GM12872 (cell line): Measurements from ENCODE around the gene LSS.

Source experiments
- TF ChIP-seq, protein P1 (sequence below): IDR thresholded peaks from 3 replicates; pipeline ENCODE4 v1.5.1; 2011; ENCODE audit warnings: low read depth, mild to moderate bottlenecking, low read length, moderate library complexity; ENCODE audit not compliant: insufficient read depth

Gene LSS

DNA sequence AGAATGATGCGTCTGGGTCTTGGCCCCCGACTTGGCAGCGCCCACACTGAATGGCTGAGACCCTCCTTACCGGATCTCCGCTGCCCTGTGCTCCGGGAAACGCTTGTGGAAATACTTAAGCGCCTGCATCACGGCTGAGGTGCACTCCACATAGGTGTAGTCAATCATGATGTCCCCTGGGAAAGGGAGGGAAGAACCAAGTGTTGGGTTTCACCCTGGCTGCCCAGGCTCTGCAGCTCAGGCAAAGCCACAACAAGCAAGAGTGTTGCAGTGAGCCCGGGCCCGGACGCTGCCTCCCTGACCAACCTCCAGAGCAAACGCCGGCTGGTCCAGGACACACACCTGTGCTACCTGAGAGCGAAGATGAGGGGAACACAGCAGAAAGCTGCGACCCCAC, 22.8 kb downstream of the LSS start:
- TF ChIP-seq, protein P1, sequence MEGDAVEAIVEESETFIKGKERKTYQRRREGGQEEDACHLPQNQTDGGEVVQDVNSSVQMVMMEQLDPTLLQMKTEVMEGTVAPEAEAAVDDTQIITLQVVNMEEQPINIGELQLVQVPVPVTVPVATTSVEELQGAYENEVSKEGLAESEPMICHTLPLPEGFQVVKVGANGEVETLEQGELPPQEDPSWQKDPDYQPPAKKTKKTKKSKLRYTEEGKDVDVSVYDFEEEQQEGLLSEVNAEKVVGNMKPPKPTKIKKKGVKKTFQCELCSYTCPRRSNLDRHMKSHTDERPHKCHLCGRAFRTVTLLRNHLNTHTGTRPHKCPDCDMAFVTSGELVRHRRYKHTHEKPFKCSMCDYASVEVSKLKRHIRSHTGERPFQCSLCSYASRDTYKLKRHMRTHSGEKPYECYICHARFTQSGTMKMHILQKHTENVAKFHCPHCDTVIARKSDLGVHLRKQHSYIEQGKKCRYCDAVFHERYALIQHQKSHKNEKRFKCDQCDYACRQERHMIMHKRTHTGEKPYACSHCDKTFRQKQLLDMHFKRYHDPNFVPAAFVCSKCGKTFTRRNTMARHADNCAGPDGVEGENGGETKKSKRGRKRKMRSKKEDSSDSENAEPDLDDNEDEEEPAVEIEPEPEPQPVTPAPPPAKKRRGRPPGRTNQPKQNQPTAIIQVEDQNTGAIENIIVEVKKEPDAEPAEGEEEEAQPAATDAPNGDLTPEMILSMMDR: no peak

DNA sequence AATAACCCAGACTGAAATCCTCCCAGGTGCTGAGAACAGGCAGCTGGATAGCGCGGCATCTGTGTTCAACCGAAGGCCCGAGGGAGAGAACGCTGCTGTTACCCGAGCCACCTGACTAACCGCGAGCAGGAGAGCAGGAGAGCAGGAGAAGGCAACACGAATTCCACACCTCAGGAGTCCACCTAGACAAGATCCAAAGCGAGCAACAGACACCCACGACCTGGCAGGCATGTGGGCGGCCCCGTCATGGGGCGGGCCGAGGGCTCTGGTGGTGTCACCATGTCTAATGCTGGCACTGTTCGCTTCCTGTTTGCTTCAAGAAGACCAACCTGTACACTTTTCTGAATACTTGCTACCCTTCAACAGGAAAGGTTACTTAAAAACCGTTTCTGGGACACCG, 23.4 kb downstream of the LSS start:
- TF ChIP-seq, protein P1: no peak

DNA sequence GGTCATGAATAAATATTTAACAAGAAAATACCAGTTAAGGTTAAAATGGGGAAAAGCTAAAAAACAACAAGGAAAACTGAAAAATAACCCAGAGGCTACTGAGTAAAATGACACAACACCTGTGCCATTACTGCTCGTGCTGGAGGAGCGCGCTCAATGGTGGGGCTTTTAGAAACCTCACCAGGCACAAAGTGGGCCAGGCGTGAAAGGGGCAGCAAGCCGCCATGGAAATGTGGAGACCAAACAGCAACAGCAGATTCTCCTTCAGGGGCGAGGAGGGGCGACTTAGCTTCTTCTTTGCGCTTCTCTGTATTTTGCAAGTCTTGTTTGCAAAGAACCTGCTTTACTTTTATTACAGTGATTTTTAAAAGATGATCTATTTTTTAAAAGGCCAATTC, 25.4 kb downstream of the LSS start:
- TF ChIP-seq, protein P1: no peak

DNA sequence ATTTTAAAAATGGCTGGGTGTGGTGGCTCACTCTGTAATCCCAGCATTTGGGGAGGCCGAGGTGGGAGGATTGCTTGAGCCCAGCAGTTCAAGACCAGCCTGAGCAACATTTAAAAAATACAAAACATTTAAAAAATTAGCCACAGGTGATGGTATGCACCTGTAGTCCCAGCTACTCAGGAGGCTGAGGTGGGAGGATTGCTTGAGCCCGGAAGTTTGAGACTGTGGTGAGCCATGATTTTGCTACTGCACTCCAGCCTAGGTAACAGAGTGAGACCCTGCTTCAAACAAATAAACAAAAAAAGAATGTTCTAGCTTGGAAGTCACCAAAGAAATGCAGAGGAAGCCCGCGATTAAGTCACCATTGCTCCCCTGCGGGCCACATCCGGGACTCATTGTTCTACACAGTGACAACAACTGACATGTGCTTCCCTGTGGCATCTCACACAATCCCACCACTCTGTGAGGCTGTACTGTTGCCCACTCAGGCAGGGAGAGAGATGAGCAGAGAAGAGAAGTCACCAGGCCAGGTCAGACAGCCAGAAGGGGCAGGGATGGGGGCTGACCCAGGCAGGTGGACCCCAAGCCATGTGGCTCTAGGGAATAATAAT, 25.9 kb downstream of the LSS start:
- TF ChIP-seq, protein P1: no peak

DNA sequence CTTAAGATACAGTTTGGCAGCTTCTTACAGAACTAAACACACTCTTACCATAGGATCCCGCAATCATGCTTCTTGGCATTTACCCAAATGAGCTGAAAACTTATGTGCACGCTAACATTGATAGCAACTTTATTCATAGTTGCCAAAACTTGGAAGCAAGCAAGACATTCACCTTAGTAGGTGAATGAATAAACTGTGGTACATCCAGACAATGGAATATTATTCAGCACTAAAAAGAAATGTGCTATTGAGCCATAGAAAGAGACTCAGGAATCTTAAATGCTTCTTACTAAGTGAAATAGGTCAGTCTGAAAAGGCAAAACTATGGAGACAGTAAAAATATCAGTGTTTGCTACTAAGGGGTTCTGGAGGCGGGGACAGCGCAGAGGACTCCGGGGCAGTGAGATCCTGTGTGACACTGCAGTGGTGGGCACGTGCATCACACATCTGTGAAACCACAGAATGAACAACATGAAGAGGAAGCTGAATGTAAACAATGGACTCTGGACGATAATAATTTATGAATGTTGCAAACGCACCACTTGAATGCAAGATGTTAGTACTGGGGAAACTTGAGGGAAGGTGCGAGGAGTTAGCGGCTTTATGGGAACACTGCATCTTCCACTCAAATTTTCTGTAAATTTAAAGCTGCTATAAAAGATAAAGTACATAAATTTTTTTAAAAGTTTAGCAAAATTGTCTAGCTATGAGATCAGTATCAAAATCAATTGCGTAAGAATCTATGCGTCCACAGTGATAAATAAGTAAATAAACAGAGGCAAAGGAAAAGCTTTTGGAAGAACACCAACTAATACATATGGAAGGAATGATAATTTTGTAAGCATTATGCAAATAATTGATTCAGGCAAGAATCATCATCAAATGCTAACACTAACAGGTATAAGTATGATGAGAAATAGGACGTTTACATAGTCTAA, 28.9 kb downstream of the LSS start:
- TF ChIP-seq, protein P1: no peak

DNA sequence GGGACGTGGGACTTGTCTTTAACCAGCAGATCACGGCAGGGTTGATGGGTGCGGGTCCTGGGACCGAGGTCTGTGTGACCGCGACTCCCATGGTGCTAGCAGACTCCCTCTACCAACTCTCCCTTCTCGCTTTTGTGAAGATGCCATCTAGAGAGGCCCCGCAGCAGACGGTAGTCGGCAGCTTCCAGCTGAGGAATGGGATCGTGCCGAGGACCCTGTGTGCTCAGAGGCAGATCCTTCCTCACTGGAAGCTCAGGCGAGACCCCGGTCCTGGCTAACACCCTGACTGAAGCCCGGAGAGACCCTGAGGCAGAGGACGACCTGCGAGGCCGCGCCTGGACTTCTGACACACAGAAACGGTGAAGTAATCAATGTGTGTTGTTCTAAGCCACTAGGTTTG, 31.8 kb downstream of the LSS start:
- TF ChIP-seq, protein P1: no peak

DNA sequence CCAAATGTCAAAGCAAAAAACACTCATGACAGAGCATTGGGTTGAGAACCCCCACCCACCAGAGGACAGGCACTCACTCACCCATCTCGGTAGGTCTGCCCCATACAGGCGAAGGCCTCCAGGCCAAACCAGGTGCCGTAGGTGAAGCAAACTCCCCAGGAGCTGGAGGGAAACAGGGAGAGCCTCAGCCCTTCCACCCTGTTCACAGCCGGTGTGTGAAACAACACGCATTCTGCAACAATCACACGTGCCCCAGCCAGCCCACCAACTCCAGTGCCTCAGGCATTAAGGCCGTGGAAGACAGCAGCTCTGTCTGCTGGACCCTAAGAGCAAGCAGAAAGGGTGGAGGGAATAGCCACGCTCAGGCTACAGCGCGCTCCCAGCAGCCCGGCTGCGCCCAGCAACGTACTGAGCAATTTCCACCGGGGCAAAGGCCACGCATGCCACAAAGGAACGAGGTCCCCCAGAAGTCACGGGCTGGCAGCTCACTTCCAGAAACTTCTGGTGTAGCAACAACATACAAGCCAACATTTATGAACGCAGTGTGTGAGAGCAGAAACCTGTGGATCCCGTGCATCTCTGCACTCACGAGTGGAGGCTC, 32.9 kb downstream of the LSS start:
- TF ChIP-seq, protein P1: no peak
